ENCODE results near the gene ZNF682.

DNA sequence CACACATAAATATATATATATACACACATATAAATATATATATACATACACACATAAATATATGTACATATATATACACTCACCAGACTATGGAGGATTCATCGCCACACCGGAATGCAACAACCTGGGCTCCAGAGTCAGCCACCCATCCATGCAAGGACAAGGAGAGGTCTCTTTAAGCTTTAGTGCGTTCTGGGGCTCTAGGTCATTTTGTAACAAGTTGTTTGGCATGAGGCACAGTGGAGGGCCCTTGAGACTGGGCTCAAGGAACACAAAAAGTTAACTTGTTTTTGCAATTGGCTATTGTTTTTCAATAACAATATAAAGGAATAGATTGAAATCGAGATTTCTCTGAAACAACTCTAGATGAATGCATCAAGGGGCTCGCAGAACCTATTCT is 33.6 kb upstream of the ZNF682 start:
- no peak for TF ChIP-seq POLR2AphosphoS5 (IDR thresholded peaks at IDR 0.05)
- TF ChIP-seq, protein P1, sequence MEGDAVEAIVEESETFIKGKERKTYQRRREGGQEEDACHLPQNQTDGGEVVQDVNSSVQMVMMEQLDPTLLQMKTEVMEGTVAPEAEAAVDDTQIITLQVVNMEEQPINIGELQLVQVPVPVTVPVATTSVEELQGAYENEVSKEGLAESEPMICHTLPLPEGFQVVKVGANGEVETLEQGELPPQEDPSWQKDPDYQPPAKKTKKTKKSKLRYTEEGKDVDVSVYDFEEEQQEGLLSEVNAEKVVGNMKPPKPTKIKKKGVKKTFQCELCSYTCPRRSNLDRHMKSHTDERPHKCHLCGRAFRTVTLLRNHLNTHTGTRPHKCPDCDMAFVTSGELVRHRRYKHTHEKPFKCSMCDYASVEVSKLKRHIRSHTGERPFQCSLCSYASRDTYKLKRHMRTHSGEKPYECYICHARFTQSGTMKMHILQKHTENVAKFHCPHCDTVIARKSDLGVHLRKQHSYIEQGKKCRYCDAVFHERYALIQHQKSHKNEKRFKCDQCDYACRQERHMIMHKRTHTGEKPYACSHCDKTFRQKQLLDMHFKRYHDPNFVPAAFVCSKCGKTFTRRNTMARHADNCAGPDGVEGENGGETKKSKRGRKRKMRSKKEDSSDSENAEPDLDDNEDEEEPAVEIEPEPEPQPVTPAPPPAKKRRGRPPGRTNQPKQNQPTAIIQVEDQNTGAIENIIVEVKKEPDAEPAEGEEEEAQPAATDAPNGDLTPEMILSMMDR (IDR thresholded peaks at IDR 0.05): no peak

All from breast epithelium (tissue), 3 donors.